DND-41 (cell line): ENCODE measurements around the gene OR6B2.

Experiments used
- CTCF ChIP-seq: IDR thresholded peaks from 2 replicates; pipeline ENCODE4 v1.5.1; 2012; ENCODE audit warnings: borderline replicate concordance, low read length, moderate library complexity, mild to moderate bottlenecking; ENCODE audit not compliant: poor library complexity, severe bottlenecking; ENCODE audit errors: extremely low read depth
- EZH2 ChIP-seq: IDR thresholded peaks from 3 replicates; pipeline ENCODE4 v1.6.1; 2012; ENCODE audit warnings: borderline replicate concordance, low read depth, mild to moderate bottlenecking, moderate library complexity, low read length, inconsistent platforms; ENCODE audit not compliant: severe bottlenecking

GRCh38 chr2:240078631-240079030, 48.4 kb upstream of the OR6B2 start:
- TF ChIP-seq CTCF (no peak), EZH2 (no peak)
